ENCODE measurements around the gene LONP2. TPM values are rescaled to one million over a fixed set of nuclear protein-coding genes. Genes with fewer than 3 reads are reported as not detected.

Gene LONP2
- total and polyA plus RNA-seq, 2 of the 13 experiments (the other 11 are each of a cell fraction or from before 2014, with no cell fraction given) = 39.2 to 63.3 TPM

GRCh38 chr16:48385253-48386150, 141.4 kb downstream of the LONP2 start, which contains the start of gene SIAH1 (continued):
- TF ChIP-seq GMEB1 (CRISPR knock-in tag; IDR thresholded peaks at IDR 0.05; ENCODE audit: borderline replicate concordance) = peak; percentile 45; the same call in 1 of the 2 replicates
- TF ChIP-seq ATF5 (CRISPR knock-in tag; IDR thresholded peaks at IDR 0.05; ENCODE audit: low read depth) = no peak
- TF ChIP-seq ZNF362 (CRISPR knock-in tag; IDR thresholded peaks at IDR 0.05; ENCODE audit: borderline replicate concordance) = no peak
- 0 out of 2 replicates have a peak, but pooled peaks have one; percentile 22 for TF ChIP-seq ZNF513 (CRISPR knock-in tag; conservative IDR thresholded peaks at IDR 0.05)
- TF ChIP-seq HNRNPL (IDR thresholded peaks at IDR 0.05; ENCODE audit: low read depth, low read length) = 0 out of 2 replicates have a peak, but pooled peaks have one; percentile 54
- TF ChIP-seq ZNF577 (CRISPR knock-in tag; IDR thresholded peaks at IDR 0.05; ENCODE audit: borderline replicate concordance, low read depth) = no peak
- TF ChIP-seq ZNF569 (CRISPR knock-in tag; IDR thresholded peaks at IDR 0.05; ENCODE audit: borderline replicate concordance) = no peak
- TF ChIP-seq RNF2 (conservative IDR thresholded peaks at IDR 0.05; ENCODE audit: low read depth) = peak; percentile 83
- 0 out of 2 replicates have a peak, but pooled peaks have one; percentile 60 for TF ChIP-seq ERF (CRISPR knock-in tag; IDR thresholded peaks at IDR 0.05)
- peak; percentile 95; the same call in 1 of the 2 replicates for TF ChIP-seq IRF9 (CRISPR knock-in tag; IDR thresholded peaks at IDR 0.05; ENCODE audit: borderline replicate concordance)
- no peak for TF ChIP-seq ZBTB10 (CRISPR knock-in tag; IDR thresholded peaks at IDR 0.05; ENCODE audit: borderline replicate concordance)
- TF ChIP-seq REPIN1 (CRISPR knock-in tag; IDR thresholded peaks at IDR 0.05; ENCODE audit: borderline replicate concordance, low read depth) = peak; percentile 78; the same call in 1 of the 2 replicates
- no peak for TF ChIP-seq ZNF3 (CRISPR knock-in tag; IDR thresholded peaks at IDR 0.05)
- no peak for TF ChIP-seq TBX3 (IDR thresholded peaks at IDR 0.05; ENCODE audit: borderline replicate concordance)
